Ishikawa (cell line): ENCODE measurements around the gene RELN.

ENCODE experiments used
- CREB1 ChIP-seq: IDR thresholded peaks from 2 replicates; pipeline ENCODE4 v1.6.1; 2012; ENCODE audit warnings: low read depth
- EP300 ChIP-seq: IDR thresholded peaks from 2 replicates; pipeline ENCODE4 v1.6.1; 2012; ENCODE audit warnings: borderline replicate concordance
- TCF12 ChIP-seq: IDR thresholded peaks from 2 replicates; pipeline ENCODE4 v1.6.1; 2012; ENCODE audit warnings: low read depth

GRCh38 chr7:104023100-104023499 is 33.6 kb upstream of the RELN start:
- TF ChIP-seq CREB1, result no peak
- TF ChIP-seq EP300, result no peak
- TF ChIP-seq TCF12, result no peak
